H9 (cell line): ENCODE measurements around the gene PDZD2. TPM values are rescaled to one million over a fixed set of nuclear protein-coding genes. Genes with fewer than 3 reads are reported as not detected.

Experiments
- DNase-seq: peaks from one replicate; pipeline ENCODE4 v3.0.0-alpha.2; 2017
- H2AFZ ChIP-seq: one replicate; pipeline ENCODE4 v1.6.1; 2013; ENCODE audit warnings: mild to moderate bottlenecking, low read length, control low read depth, moderate library complexity
- H2AK5ac ChIP-seq: 2 replicates; pipeline ENCODE4 v1.6.1; 2013; ENCODE audit warnings: low read length, control low read depth, mixed read lengths; ENCODE audit not compliant: insufficient read length
- H2BK120ac ChIP-seq: one replicate; pipeline ENCODE4 v1.6.1; 2013; ENCODE audit warnings: low read depth, mild to moderate bottlenecking, low read length, control low read depth, inconsistent platforms; ENCODE audit not compliant: poor library complexity, severe bottlenecking
- H2BK12ac ChIP-seq: 2 replicates; pipeline ENCODE4 v1.6.1; 2013; ENCODE audit warnings: low read length, control low read depth, mixed read lengths, low read depth; ENCODE audit not compliant: insufficient read length
- H2BK15ac ChIP-seq: 2 replicates; pipeline ENCODE4 v1.6.1; 2013; ENCODE audit warnings: low read depth, low read length, control low read depth
- H2BK20ac ChIP-seq: one replicate; pipeline ENCODE4 v1.6.1; 2013; ENCODE audit warnings: low read depth, mild to moderate bottlenecking, low read length, control low read depth, inconsistent platforms; ENCODE audit not compliant: poor library complexity, severe bottlenecking
- H2BK5ac ChIP-seq: 2 replicates; pipeline ENCODE4 v1.6.1; 2013; ENCODE audit warnings: low read length, control low read depth, mixed read lengths; ENCODE audit not compliant: insufficient read length
- H3K14ac ChIP-seq: 2 replicates; pipeline ENCODE4 v1.6.1; 2013; ENCODE audit warnings: low read length, control low read depth; ENCODE audit not compliant: insufficient read depth
- H3K18ac ChIP-seq: 2 replicates; pipeline ENCODE4 v1.6.1; 2013; ENCODE audit warnings: low read depth, mild to moderate bottlenecking, mixed read lengths, low read length, control low read depth; ENCODE audit not compliant: insufficient read length
- H3K23ac ChIP-seq: 2 replicates; pipeline ENCODE4 v1.6.1; 2013; ENCODE audit warnings: low read length, control low read depth, mixed read lengths, low read depth; ENCODE audit not compliant: insufficient read length
- H3K23me2 ChIP-seq: 2 replicates; pipeline ENCODE4 v1.6.1; 2013; ENCODE audit warnings: low read depth, mild to moderate bottlenecking, mixed read lengths, low read length, control low read depth; ENCODE audit not compliant: insufficient read length, poor library complexity, severe bottlenecking
- H3K27ac ChIP-seq: 2 replicates; pipeline ENCODE4 v1.5.1; 2013; ENCODE audit warnings: low read length, control low read depth, mixed read lengths, low read depth; ENCODE audit not compliant: insufficient read length
- H3K27me3 ChIP-seq: 2 replicates; pipeline ENCODE4 v1.6.1; 2013; ENCODE audit warnings: low read length, control low read depth, inconsistent platforms; ENCODE audit not compliant: insufficient read depth
- H3K4ac ChIP-seq: 2 replicates; pipeline ENCODE4 v1.6.1; 2013; ENCODE audit warnings: low read depth, mild to moderate bottlenecking, control low read depth, inconsistent platforms, low read length, moderate library complexity
- H3K4me1 ChIP-seq: 2 replicates; pipeline ENCODE4 v1.6.1; 2013; ENCODE audit warnings: low read length, control low read depth, inconsistent platforms; ENCODE audit not compliant: insufficient read depth
- H3K4me2 ChIP-seq: 2 replicates; pipeline ENCODE4 v1.6.1; 2013; ENCODE audit warnings: low read length, control low read depth, mixed read lengths; ENCODE audit not compliant: insufficient read length, insufficient read depth
- H3K56ac ChIP-seq: 2 replicates; pipeline ENCODE4 v1.6.1; 2013; ENCODE audit warnings: low read depth, mild to moderate bottlenecking, mixed read lengths, low read length, control low read depth; ENCODE audit not compliant: insufficient read length
- H3K79me1 ChIP-seq: 2 replicates; pipeline ENCODE4 v1.6.1; 2013; ENCODE audit warnings: low read depth, mild to moderate bottlenecking, moderate library complexity, low read length, control low read depth, inconsistent platforms; ENCODE audit not compliant: insufficient read depth, poor library complexity, severe bottlenecking
- H3K79me2 ChIP-seq: 2 replicates; pipeline ENCODE4 v1.6.1; 2013; ENCODE audit warnings: low read length, control low read depth, inconsistent platforms; ENCODE audit not compliant: insufficient read depth
- H3K9ac ChIP-seq: 2 replicates; pipeline ENCODE4 v1.6.1; 2013; ENCODE audit warnings: low read length, control low read depth, mixed read lengths; ENCODE audit not compliant: insufficient read length; ENCODE audit errors: extremely low read depth
- H3K9me3 ChIP-seq: one replicate; pipeline ENCODE4 v1.6.1; 2013; ENCODE audit warnings: low read depth, low read length, inconsistent platforms; ENCODE audit not compliant: control insufficient read depth
- H3T11ph ChIP-seq: one replicate; pipeline ENCODE4 v1.6.1; 2013; ENCODE audit warnings: mild to moderate bottlenecking, low read length, control low read depth, inconsistent platforms
- H4K20me1 ChIP-seq: one replicate; pipeline ENCODE4 v1.6.1; 2013; ENCODE audit not compliant: control insufficient read depth, insufficient read length, insufficient read depth
- H4K5ac ChIP-seq: 2 replicates; pipeline ENCODE4 v1.6.1; 2013; ENCODE audit warnings: low read depth, mild to moderate bottlenecking, mixed read lengths, low read length, control low read depth; ENCODE audit not compliant: insufficient read length
- H4K8ac ChIP-seq: replicated peaks from 2 replicates; pipeline ENCODE4 v1.6.1; 2013; ENCODE audit warnings: low read length, control low read depth, mixed read lengths, low read depth; ENCODE audit not compliant: insufficient read length
- H4K91ac ChIP-seq: 2 replicates; pipeline ENCODE4 v1.6.1; 2013; ENCODE audit warnings: low read depth, mild to moderate bottlenecking, moderate library complexity, mixed read lengths, low read length, control low read depth; ENCODE audit not compliant: insufficient read length
- H3K27ac Mint-ChIP-seq, 3 experiments: 2 replicates in 2 of 3; 3 replicates in 1 of 3; pipeline ENCODE4 v1.8.0; 2020 to 2021; ENCODE audit warnings: mixed read lengths in 3 of 3, mild to moderate bottlenecking in 1 of 3, moderate library complexity in 1 of 3
- H3K27me3 Mint-ChIP-seq: 2 replicates; pipeline ENCODE4 v1.8.0; 2021; ENCODE audit warnings: low read depth, mild to moderate bottlenecking, moderate library complexity, mixed read lengths
- H3K36me3 Mint-ChIP-seq, 3 experiments: 2 replicates in 2 of 3; 3 replicates in 1 of 3; pipeline ENCODE4 v1.8.0; 2020 to 2021; ENCODE audit warnings: low read depth in 3 of 3, mixed read lengths in 3 of 3; ENCODE audit not compliant: insufficient read depth in 1 of 3
- H3K4me1 Mint-ChIP-seq, 2 experiments: 2 replicates each; pipeline ENCODE4 v1.8.0; 2020; ENCODE audit warnings: mixed read lengths in 2 of 2
- H3K4me3 Mint-ChIP-seq, 2 experiments: 2 replicates in 1 of 2; 3 replicates in 1 of 2; pipeline ENCODE4 v1.8.0; 2020 to 2021; ENCODE audit warnings: mild to moderate bottlenecking in 2 of 2, mixed read lengths in 2 of 2, moderate library complexity in 1 of 2
- H3K9me3 Mint-ChIP-seq, 2 experiments: 2 replicates in 1 of 2; 3 replicates in 1 of 2; pipeline ENCODE4 v1.8.0; 2020; ENCODE audit warnings: mild to moderate bottlenecking in 2 of 2, mixed read lengths in 2 of 2, moderate library complexity in 1 of 2
- CTCF ChIP-seq: fragments of 200-600 bp; sonication (generic); conservative IDR thresholded peaks from 3 replicates; pipeline ENCODE4 v1.8.0; 2021; ENCODE audit warnings: antibody characterized with exemption, mild to moderate bottlenecking
- WGBS: extraction: QIAGEN DNeasy Blood & Tissue Kit; methylation state at CpG from one replicate; pipeline ENCODE4 v1.1.7; 2013; ENCODE audit warnings: missing lambda C conversion rate, low lambda C conversion rate, mixed read lengths; ENCODE audit not compliant: insufficient read length; ENCODE audit errors: extremely low coverage; 5-methylcytosine and 5-hydroxymethylcytosine counted together
- total RNA-seq: library from RNA; stranded (reverse); gene quantifications from 2 replicates; pipeline ENCODE4 v1.2.1, GENCODE V29; 2021

Gene PDZD2
- total RNA-seq, 1 experiment from 2014 or later, result 9.9 TPM

DNA sequence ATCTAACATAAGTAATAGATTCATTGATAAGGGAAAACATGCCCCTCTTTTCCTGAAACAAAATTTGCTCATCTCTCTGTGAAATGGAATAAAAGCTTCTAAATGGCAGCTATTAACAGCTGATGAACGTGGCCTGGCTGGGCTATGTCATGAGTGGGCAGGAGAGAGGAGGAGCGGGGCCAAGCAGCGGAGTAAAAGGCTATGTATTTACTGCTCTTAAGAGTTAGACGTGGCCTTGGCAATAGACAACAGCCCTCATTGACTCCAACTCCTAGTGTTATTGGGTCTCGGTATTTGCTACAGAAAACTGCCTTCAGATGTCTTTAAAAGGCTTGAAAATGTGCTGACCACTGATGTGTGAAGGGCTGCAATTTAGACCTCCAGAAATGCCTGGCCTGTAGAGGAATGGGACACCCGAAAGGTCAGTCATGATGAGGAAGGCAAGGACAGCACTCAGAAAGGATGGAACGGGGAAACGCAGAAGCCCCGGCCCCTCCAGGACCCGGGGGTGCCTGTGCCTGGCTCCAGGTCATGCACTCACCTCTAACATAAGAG lies 116.8 kb downstream of the PDZD2 start:
- no peak overlapping the region for H3T11ph ChIP-seq
- Mint-ChIP-seq H3K4me1 (peaks cover 25 to 48% of the 10 kb centered on the region in 2 experiments), H3K9me3 (peaks cover 0 to 6% of the 10 kb centered on the region in 2 experiments; a peak in 1 of 5 replicates), H3K27me3 (peaks cover 78% of the 10 kb centered on the region), H3K27ac (no peak overlapping the region), H3K4me3 (no peak overlapping the region), H3K36me3 (0 out of 7 replicates have a peak, but pooled peaks cover 0 to 3% (median 0%) of the 10 kb centered on the region in 3 experiments)
- no peaks in the 10 kb centered on the region for H3K23me2 ChIP-seq
- H2BK15ac ChIP-seq, result no peak overlapping the region
- H2BK120ac ChIP-seq, result no peak overlapping the region
- no peak overlapping the region for H3K23ac ChIP-seq
- no peaks in the 10 kb centered on the region for H4K20me1 ChIP-seq
- no peak overlapping the region for H3K56ac ChIP-seq
- no peak overlapping the region for H3K9ac ChIP-seq
- no peaks in the 10 kb centered on the region; the same call in 1 of the 2 replicates for H3K79me2 ChIP-seq
- H2BK5ac ChIP-seq, result no peak overlapping the region
- no peak overlapping the region for H2AFZ ChIP-seq
- H3K4me1 ChIP-seq, result peaks cover 6% of the 10 kb centered on the region
- DNase-seq, result no peak
- no peak overlapping the region for H3K27ac ChIP-seq
- no peak for TF ChIP-seq CTCF
- H4K8ac ChIP-seq, result no peak overlapping the region
- no peak overlapping the region for H4K91ac ChIP-seq
- H3K27me3 ChIP-seq, result peaks cover 6% of the 10 kb centered on the region
- no peak overlapping the region for H3K4me2 ChIP-seq
- no peak overlapping the region for H4K5ac ChIP-seq
- H2AK5ac ChIP-seq, result no peak overlapping the region
- no peak overlapping the region for H3K14ac ChIP-seq
- H3K9me3 ChIP-seq, result no peaks in the 10 kb centered on the region
- no peak overlapping the region for H2BK12ac ChIP-seq
- H3K4ac ChIP-seq, result no peak overlapping the region
- no peaks in the 10 kb centered on the region for H3K79me1 ChIP-seq
- no peak overlapping the region for H3K18ac ChIP-seq
- no peak overlapping the region for H2BK20ac ChIP-seq
- WGBS, result no CpG with 5 or more reads among the region's 10 CpGs
